HuH-7.5 (cell line): ENCODE results near the gene ASMTL.

Experiments
- DNase-seq: peaks from one replicate; pipeline ENCODE4 v3.0.0; 2011; ENCODE audit warnings: low spot score

The ASMTL gene

GRCh38 chrX:1403228-1403627 is 49.5 kb downstream of the ASMTL start:
- DNase-seq, result no peak

- no peak for DNase-seq
Measured at GRCh38 chrX:1401611-1402430, 50.9 kb downstream of the ASMTL start.

- no peak for DNase-seq
Measured at GRCh38 chrX:1400742-1401471, 51.8 kb downstream of the ASMTL start.

DNA sequence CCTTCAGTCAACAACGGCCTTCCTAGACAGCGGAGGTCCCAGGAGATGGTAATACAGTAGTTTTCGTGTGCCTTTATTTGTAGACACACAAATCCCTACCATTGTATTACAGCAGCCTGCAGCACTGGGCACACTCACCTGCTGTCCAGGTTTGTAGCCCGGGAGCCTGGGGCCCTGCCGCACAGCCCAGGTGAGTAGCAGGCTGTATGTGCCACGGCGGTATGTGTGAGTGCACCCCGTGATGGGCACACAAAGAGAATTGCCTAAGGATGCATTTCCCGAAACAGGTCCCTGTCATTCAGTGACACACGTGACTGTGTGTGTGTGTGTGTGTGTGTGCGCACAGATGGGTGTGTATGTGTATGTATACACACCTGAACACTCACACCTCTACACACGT is 52.7 kb downstream of the ASMTL start:
- no peak for DNase-seq

GRCh38 chrX:1398431-1399340 is 54.0 kb downstream of the ASMTL start:
- DNase-seq, result no peak

DNA sequence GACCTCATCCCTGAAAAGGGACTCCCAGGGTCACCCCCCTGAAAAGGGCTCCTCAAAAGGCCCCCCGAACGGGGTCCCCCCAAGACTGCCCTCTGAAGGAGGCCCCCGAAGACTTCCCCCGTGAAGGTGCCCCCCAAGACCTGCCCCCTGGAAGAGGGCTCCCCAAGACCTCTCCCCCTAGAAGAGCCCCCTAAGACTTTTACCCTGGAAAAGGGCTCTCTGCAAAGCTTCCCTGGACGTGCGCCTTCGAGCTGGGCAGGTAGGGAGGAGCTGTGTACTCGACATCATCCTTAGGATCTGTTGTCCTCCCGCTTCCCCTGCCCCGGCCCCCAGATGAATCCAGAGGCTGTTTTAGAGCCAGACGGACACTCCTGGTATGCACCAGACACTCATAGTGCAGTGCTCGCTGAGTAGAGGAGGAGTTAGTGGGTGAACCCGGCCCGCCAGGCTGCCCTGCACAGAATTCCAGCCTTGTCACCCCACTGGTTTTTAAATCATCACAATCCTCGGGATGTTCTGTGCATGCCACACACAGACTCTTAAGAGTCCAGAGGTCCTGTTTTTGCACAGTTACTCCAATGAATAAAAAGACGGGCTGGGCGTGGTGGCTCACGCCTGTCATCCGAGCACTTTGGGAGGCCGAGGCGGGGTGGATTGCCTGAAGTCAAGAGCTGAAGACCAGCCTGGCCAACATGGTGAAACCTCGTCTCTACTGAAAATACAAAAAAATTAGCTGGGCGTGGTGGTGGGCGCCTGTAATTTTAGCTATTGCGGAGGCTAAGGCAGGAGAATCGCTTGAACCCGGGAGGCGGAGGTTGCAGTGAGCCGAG is 55.1 kb downstream of the ASMTL start:
- DNase-seq, result no peak

- DNase-seq, result no peak
Measured at GRCh38 chrX:1397001-1397400, 55.7 kb downstream of the ASMTL start.

DNA sequence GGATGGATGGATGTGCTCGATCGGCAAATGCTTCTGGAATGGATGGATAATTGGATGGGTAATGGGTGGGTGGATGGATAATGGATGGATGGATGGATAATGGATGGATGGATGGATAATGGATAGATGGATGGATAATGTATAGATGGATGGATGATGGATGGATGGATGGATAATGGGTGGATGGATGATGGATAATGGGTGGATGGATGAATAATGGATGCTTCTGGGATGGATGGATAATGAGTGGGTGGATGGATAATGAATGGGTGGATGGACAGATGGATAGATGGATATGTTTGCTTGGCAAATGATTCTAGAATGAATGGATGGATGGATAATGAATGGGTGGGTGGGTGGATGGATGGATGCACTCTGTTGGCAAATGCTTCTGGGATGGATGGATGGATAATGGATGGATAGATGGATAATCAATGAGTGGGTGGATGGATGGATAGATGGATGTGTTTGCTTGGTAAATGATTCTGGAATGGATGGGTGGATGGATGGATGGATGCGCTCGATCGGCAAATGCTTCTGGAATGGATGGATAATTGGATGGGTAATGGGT is 57.0 kb downstream of the ASMTL start:
- DNase-seq, result no peak

GRCh38 chrX:1394731-1395501 is 57.8 kb downstream of the ASMTL start:
- DNase-seq, result no peak

DNA sequence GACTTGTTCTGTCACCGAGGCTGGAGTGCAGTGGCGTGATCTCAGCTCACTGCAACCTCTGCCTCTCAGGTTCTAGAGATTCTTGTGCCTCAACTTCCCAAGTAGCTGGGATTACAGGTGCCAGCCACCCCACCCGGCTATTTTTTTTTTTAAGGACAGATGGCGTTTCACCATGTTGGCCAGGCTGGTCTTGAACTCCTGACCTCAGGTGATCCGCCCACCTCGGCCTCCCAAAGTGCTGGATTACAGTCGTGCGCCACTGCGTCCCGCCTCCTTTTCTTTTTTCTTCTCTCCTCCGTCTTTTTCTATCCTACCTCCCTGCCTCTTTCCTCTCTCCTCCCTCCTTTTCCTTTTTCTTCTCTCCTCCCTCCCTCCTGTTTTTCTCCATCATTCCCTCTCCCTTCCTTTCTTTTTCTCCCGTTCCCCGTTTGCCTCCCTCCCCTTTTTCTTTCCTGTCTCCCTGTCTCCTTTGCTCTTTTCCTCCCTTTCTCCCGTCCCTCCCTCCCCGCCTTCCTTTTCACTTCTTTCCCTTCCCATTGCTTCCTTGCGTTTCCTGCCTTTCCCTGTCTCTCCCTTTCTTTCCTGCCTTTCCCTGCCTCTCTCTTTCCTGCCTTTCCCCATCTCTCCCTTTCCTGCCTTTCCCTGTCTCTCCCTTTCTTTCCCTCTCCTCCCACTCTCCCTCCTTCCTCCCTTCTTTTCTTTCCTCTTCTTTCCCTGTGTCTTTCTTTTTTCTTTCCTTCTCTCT is 58.7 kb downstream of the ASMTL start:
- DNase-seq, result no peak

GRCh38 chrX:1392376-1393068 is 60.2 kb downstream of the ASMTL start:
- DNase-seq, result peak; percentile 30

- peak; percentile 83 for DNase-seq
Measured at GRCh38 chrX:1391707-1392375, 60.9 kb downstream of the ASMTL start, which contains the start of gene SLC25A6. TSS of gene SLC25A6 (minus strand) at chrX:1392113. CDS start at chrX:1392009, 104 bp downstream.

- peak; percentile 71 for DNase-seq
Measured at GRCh38 chrX:1391370-1391706, 61.4 kb downstream of the ASMTL start.

GRCh38 chrX:1390621-1391369 is 61.9 kb downstream of the ASMTL start:
- no peak for DNase-seq

- no peak for DNase-seq
Measured at GRCh38 chrX:1389993-1390285, 62.8 kb downstream of the ASMTL start.

- no peak for DNase-seq
Measured at GRCh38 chrX:1389181-1389992, 63.3 kb downstream of the ASMTL start.

GRCh38 chrX:1388651-1389050 is 64.1 kb downstream of the ASMTL start:
- no peak for DNase-seq
